Endothelial cell of umbilical vein (primary cell): ENCODE results near the gene ITGB2.

ENCODE experiments used
- POLR2A ChIP-seq: IDR thresholded peaks from 2 replicates; pipeline ENCODE4 v1.6.1; 2012; ENCODE audit warnings: low read depth, mild to moderate bottlenecking, control low read depth, low read length
- TF ChIP-seq, protein P1 (sequence below): IDR thresholded peaks from 2 replicates; pipeline ENCODE4 v1.6.1; 2011; ENCODE audit not compliant: insufficient read depth, insufficient read length

DNA sequence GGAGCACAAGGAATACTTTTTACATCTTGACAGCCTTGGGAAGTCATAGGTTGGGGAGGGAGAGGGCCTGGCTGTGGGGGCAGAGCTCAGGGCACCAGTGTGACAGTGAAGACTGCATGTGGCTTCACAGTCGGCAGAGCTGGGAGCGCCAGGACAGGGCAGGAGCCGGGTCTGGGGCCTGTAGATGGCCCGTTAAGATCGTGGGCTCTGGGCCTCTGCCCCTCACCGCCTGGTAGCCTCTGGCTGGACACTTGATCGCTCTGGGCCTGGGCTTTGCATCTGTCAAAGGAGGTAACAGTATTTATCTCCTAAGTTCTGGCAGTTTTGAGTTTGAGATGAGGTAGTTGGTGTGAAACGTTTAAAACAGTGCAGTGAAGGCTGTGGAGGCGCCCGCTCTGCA, 23.9 kb upstream of the ITGB2 start:
- TF ChIP-seq POLR2A, result no peak
- TF ChIP-seq, protein P1, sequence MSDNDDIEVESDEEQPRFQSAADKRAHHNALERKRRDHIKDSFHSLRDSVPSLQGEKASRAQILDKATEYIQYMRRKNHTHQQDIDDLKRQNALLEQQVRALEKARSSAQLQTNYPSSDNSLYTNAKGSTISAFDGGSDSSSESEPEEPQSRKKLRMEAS, result no peak
